ENCODE data around the gene MAX. TPM values are rescaled to one million over a fixed set of nuclear protein-coding genes. Genes with fewer than 3 reads are reported as not detected.

The MAX gene
- total RNA-seq, 1 experiment from 2014 or later, result 72.9 TPM

DNA sequence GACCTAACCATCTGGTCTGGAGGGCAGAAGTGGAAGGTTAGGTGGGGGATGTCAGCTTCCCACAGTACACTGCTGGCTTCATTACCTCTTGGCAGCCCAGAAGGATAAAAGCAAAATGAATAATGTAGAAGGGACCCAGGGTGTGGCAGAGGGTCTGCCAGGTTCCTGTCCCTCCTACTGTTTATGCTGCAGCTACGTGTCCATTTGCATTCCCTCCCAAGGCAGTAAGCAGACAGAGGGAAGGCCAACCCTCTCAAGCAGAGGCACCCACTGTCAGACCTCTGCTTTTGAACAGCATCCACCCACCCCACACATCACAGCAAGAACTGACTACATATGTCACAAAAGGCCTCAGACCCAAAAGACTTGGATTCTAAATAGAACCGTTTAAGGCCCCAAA, 19.4 kb downstream of the MAX start:
- H2BK12ac ChIP-seq (ENCODE audit: insufficient read length, low read depth, low read length), result no peak overlapping the region
- H2BK5ac ChIP-seq (ENCODE audit: insufficient read length, low read length), result no peak overlapping the region
- H3K79me2 ChIP-seq (ENCODE audit: insufficient read depth, low read length), result no peaks in the 10 kb centered on the region
- peaks cover 46 to 71% (median 58%) of the 10 kb centered on the region in 3 experiments for H3K36me3 Mint-ChIP-seq (ENCODE audit: insufficient read depth in 1 of 3, low read depth in 3 of 3)
- no peak overlapping the region for H3K4me2 ChIP-seq (ENCODE audit: insufficient read depth, insufficient read length, low read length)
- no peaks in the 10 kb centered on the region for H3K23me2 ChIP-seq (ENCODE audit: insufficient read length, low read depth, low read length, poor library complexity, severe bottlenecking)
- H3K4me1 ChIP-seq (ENCODE audit: insufficient read depth, low read length), result no peaks in the 10 kb centered on the region; the same call in 1 of the 2 replicates
- H3K27me3 ChIP-seq (ENCODE audit: insufficient read depth, low read length), result no peaks in the 10 kb centered on the region
- peak overlapping the region in 1 of 3 experiments; percentile 68; a peak in 1 of 7 replicates for H3K27ac Mint-ChIP-seq
- H2BK15ac ChIP-seq (ENCODE audit: low read depth, low read length), result no peak overlapping the region
- no peak overlapping the region for H4K8ac ChIP-seq (replicated peaks; ENCODE audit: insufficient read length, low read depth, low read length)
- no peak overlapping the region for H2AFZ ChIP-seq (ENCODE audit: low read length)
- no peak overlapping the region for H3K27ac ChIP-seq (ENCODE audit: insufficient read length, low read depth, low read length)
- H3K23ac ChIP-seq (ENCODE audit: insufficient read length, low read depth, low read length), result no peak overlapping the region
- no peaks in the 10 kb centered on the region for H3K79me1 ChIP-seq (ENCODE audit: insufficient read depth, low read depth, low read length, poor library complexity, severe bottlenecking)
- no peak overlapping the region for H3T11ph ChIP-seq (ENCODE audit: low read length)
- peaks cover 18 to 27% of the 10 kb centered on the region in 2 experiments for H3K4me1 Mint-ChIP-seq
- no peak overlapping the region for H3K56ac ChIP-seq (ENCODE audit: insufficient read length, low read depth, low read length)
- peaks cover 26 to 29% of the 10 kb centered on the region in 2 experiments for H3K9me3 Mint-ChIP-seq
- no peak overlapping the region for H2BK120ac ChIP-seq (ENCODE audit: low read depth, low read length, poor library complexity, severe bottlenecking)
- no peak overlapping the region for H3K18ac ChIP-seq (ENCODE audit: insufficient read length, low read depth, low read length)
- H2AK5ac ChIP-seq (ENCODE audit: insufficient read length, low read length), result no peak overlapping the region
- no peak overlapping the region for H2BK20ac ChIP-seq (ENCODE audit: low read depth, low read length, poor library complexity, severe bottlenecking)
- no peaks in the 10 kb centered on the region for H3K27me3 Mint-ChIP-seq (ENCODE audit: low read depth)
- H3K9ac ChIP-seq (ENCODE audit: extremely low read depth, insufficient read length, low read length), result no peak overlapping the region
- no peaks in the 10 kb centered on the region for H4K20me1 ChIP-seq (ENCODE audit: control insufficient read depth, insufficient read depth, insufficient read length)
- no peak for DNase-seq
- H3K9me3 ChIP-seq (ENCODE audit: control insufficient read depth, low read depth, low read length), result peaks cover 22% of the 10 kb centered on the region
- no peak overlapping the region for H3K14ac ChIP-seq (ENCODE audit: insufficient read depth, low read length)
- no peak overlapping the region for H4K5ac ChIP-seq (ENCODE audit: insufficient read length, low read depth, low read length)
- no CpG with 5 or more reads among the region's 2 CpGs for WGBS (ENCODE audit: extremely low coverage, insufficient read length, low lambda C conversion rate)
- TF ChIP-seq, protein P1, sequence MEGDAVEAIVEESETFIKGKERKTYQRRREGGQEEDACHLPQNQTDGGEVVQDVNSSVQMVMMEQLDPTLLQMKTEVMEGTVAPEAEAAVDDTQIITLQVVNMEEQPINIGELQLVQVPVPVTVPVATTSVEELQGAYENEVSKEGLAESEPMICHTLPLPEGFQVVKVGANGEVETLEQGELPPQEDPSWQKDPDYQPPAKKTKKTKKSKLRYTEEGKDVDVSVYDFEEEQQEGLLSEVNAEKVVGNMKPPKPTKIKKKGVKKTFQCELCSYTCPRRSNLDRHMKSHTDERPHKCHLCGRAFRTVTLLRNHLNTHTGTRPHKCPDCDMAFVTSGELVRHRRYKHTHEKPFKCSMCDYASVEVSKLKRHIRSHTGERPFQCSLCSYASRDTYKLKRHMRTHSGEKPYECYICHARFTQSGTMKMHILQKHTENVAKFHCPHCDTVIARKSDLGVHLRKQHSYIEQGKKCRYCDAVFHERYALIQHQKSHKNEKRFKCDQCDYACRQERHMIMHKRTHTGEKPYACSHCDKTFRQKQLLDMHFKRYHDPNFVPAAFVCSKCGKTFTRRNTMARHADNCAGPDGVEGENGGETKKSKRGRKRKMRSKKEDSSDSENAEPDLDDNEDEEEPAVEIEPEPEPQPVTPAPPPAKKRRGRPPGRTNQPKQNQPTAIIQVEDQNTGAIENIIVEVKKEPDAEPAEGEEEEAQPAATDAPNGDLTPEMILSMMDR (conservative IDR thresholded peaks at IDR 0.05), result no peak
- H3K4ac ChIP-seq (ENCODE audit: low read depth, low read length), result no peak overlapping the region
- H4K91ac ChIP-seq (ENCODE audit: insufficient read length, low read depth, low read length), result no peak overlapping the region
- no peak overlapping the region for H3K4me3 Mint-ChIP-seq
